A549 (cell line): Measurements from ENCODE around the gene KMT2D. TPM values are rescaled to one million over a fixed set of nuclear protein-coding genes. Genes with fewer than 3 reads are reported as not detected.
A peak's percentile ranks its signal among the peaks of the same experiment; 100 is the strongest.

Source experiments
- ATAC-seq, 2 experiments: fragments of 200-7000 bp in 1 of 2; fragments of >200 bp in 1 of 2; cut with Nextera tagmentation in 1 of 2; cut with Tn5 transposase in 1 of 2; 3 replicates each; pipeline versions ENCODE4 v1.8.0 to v1.9.1; 2018 to 2020; ENCODE audit warnings: mild to moderate bottlenecking in 1 of 2, moderate library complexity in 1 of 2
- CTCF ChIA-PET: fragments of 300-600 bp; sonication (Branson Sonifier 250); formaldehyde crosslinking; extraction: SDS; loops from one replicate; lab custom pipeline; 2021; ENCODE audit warnings: antibody characterized with exemption, inconsistent platforms; lab: Yijun Ruan, JAX
- POLR2A ChIA-PET: fragments of 350-600 bp; formaldehyde crosslinking; extraction: SDS; loops from one replicate; lab custom pipeline; 2021; ENCODE audit warnings: antibody characterized with exemption, inconsistent platforms; lab: Yijun Ruan, JAX
- DNase-seq, 2 experiments: peaks; one replicate each; pipeline versions ENCODE4 v3.0.0 to v3.0.0-alpha.2; 2011 to 2016; ENCODE audit warnings: low read depth in 1 of 2, low spot score in 1 of 2
- FAIRE-seq: peaks from 2 replicates; lab custom pipeline; 2011; peaks lifted over from hg19 to GRCh38; lab: Jason Lieb, UNC
- H3K27ac ChIP-seq, 2 experiments: fragments of >200 bp; sonication (Bioruptor Twin); formaldehyde crosslinking; 3 replicates each; pipeline ENCODE4 v1.5.1; 2016 to 2017
- H3K4me1 ChIP-seq: fragments of >200 bp; sonication (Bioruptor Twin); formaldehyde crosslinking; 3 replicates; pipeline ENCODE4 v1.6.1; 2016
- H3K4me2 ChIP-seq: fragments of >200 bp; sonication (Bioruptor Twin); formaldehyde crosslinking; 3 replicates; pipeline ENCODE4 v1.6.1; 2016
- H3K4me3 ChIP-seq: fragments of >200 bp; sonication (Bioruptor Twin); formaldehyde crosslinking; 3 replicates; pipeline ENCODE4 v1.5.1; 2016
- H3K9me3 ChIP-seq: fragments of >200 bp; sonication (Bioruptor Twin); formaldehyde crosslinking; 3 replicates; pipeline ENCODE4 v1.6.1; 2016
- BCL3 ChIP-seq: fragments of >200 bp; sonication (Bioruptor Twin); formaldehyde crosslinking; IDR thresholded peaks from 3 replicates; pipeline ENCODE4 v1.6.1; 2016
- BHLHE40 ChIP-seq: IDR thresholded peaks from 2 replicates; pipeline ENCODE4 v1.6.1; 2012; ENCODE audit warnings: low read depth, low read length, inconsistent platforms
- CEBPB ChIP-seq, 2 experiments: fragments of >200 bp in 1 of 2; sonication (Bioruptor Twin) in 1 of 2; formaldehyde crosslinking in 1 of 2; IDR thresholded peaks; 2 replicates each; pipeline ENCODE4 v1.6.1; 2012 to 2016
- CHD4 ChIP-seq: fragments of 200-600 bp; sonication (generic); IDR thresholded peaks from 2 replicates; pipeline ENCODE4 v1.6.1; 2016; ENCODE audit warnings: antibody characterized with exemption, mild to moderate bottlenecking, borderline replicate concordance
- EHF ChIP-seq: fragments of 250-450 bp; sonication (Bioruptor Pico); IDR thresholded peaks from 2 replicates; pipeline ENCODE4 v1.5.0; 2020; ENCODE audit warnings: mild to moderate bottlenecking
- EHMT2 ChIP-seq: fragments of 200-600 bp; sonication (generic); IDR thresholded peaks from 2 replicates; pipeline ENCODE4 v1.6.1; 2016; ENCODE audit warnings: antibody characterized with exemption, low read depth, mild to moderate bottlenecking, moderate library complexity
- EP300 ChIP-seq, 2 experiments: fragments of >200 bp; sonication (Bioruptor Twin); formaldehyde crosslinking; IDR thresholded peaks; 2 replicates in 1 of 2; 3 replicates in 1 of 2; pipeline ENCODE4 v1.6.1; 2016 to 2017
- HEYL ChIP-seq: fragments of 250-450 bp; sonication (Bioruptor Pico); IDR thresholded peaks from 2 replicates; pipeline ENCODE4 v1.8.0; 2021; ENCODE audit warnings: mild to moderate bottlenecking, moderate library complexity
- HMGXB4 ChIP-seq: fragments of 250-450 bp; sonication (Bioruptor Pico); IDR thresholded peaks from 2 replicates; pipeline ENCODE4 v1.5.0; 2021; ENCODE audit warnings: mild to moderate bottlenecking, moderate library complexity, borderline replicate concordance
- HOXB5 ChIP-seq: fragments of 250-450 bp; sonication (Bioruptor Pico); IDR thresholded peaks from 2 replicates; pipeline ENCODE4 v1.5.0; 2020; ENCODE audit warnings: mild to moderate bottlenecking, moderate library complexity
- KDM5A ChIP-seq: fragments of 200-600 bp; sonication (generic); IDR thresholded peaks from 2 replicates; pipeline ENCODE4 v1.6.1; 2016; ENCODE audit warnings: antibody characterized with exemption, mild to moderate bottlenecking
- MAFK ChIP-seq: fragments of 450-650 bp; IDR thresholded peaks from 2 replicates; pipeline ENCODE4 v1.6.1; 2014; ENCODE audit not compliant: partially characterized antibody
- MYC ChIP-seq: IDR thresholded peaks from 2 replicates; pipeline ENCODE4 v1.6.1; 2012; ENCODE audit warnings: mild to moderate bottlenecking, inconsistent platforms, low read length, improper control_type of control experiment, borderline replicate concordance
- NPAS2 ChIP-seq: fragments of 250-450 bp; sonication (Bioruptor Pico); IDR thresholded peaks from 2 replicates; pipeline ENCODE4 v1.8.0; 2022; ENCODE audit warnings: mild to moderate bottlenecking, moderate library complexity, borderline replicate concordance
- NR3C1 ChIP-seq: fragments of >200 bp; sonication (Bioruptor Twin); formaldehyde crosslinking; IDR thresholded peaks from 3 replicates; pipeline ENCODE4 v1.6.1; 2017
- PBX3 ChIP-seq: IDR thresholded peaks from 2 replicates; pipeline ENCODE4 v1.6.1; 2012
- POLR2AphosphoS2 ChIP-seq: conservative IDR thresholded peaks from 2 replicates; pipeline ENCODE4 v1.6.1; 2012; ENCODE audit warnings: low read length, improper control_type of control experiment, inconsistent platforms
- RAD21 ChIP-seq, 2 experiments: fragments of >200 bp in 1 of 2; sonication (Bioruptor Twin) in 1 of 2; formaldehyde crosslinking in 1 of 2; IDR thresholded peaks in 1 of 2; conservative IDR thresholded peaks in 1 of 2; 2 replicates in 1 of 2; 3 replicates in 1 of 2; pipeline ENCODE4 v1.6.1; 2012 to 2018; ENCODE audit warnings: inconsistent platforms in 1 of 2
- RCOR1 ChIP-seq: fragments of 150-350 bp; IDR thresholded peaks from 2 replicates; pipeline ENCODE4 v1.6.1; 2014; ENCODE audit warnings: antibody characterized with exemption, low read length, low read depth
- RFX5 ChIP-seq: fragments of 450-650 bp; IDR thresholded peaks from 2 replicates; pipeline ENCODE4 v1.7.1; 2014; ENCODE audit warnings: antibody characterized with exemption, mild to moderate bottlenecking, moderate library complexity
- SREBF2 ChIP-seq: fragments of 450-650 bp; IDR thresholded peaks from 2 replicates; pipeline ENCODE4 v1.6.1; 2014; ENCODE audit warnings: mild to moderate bottlenecking, moderate library complexity
- ZFP36 ChIP-seq: fragments of 450-650 bp; IDR thresholded peaks from 2 replicates; pipeline ENCODE4 v1.6.1; 2014; ENCODE audit warnings: borderline replicate concordance; ENCODE audit not compliant: partially characterized antibody
- ZSCAN20 ChIP-seq: fragments of 250-450 bp; sonication (Bioruptor Pico); IDR thresholded peaks from 2 replicates; pipeline ENCODE4 v1.8.0; 2022; ENCODE audit warnings: mild to moderate bottlenecking, moderate library complexity
- WGBS: methylation state at CpG from one replicate; pipeline ENCODE4 v1.1.6; 2017; ENCODE audit errors: missing lambda C conversion rate; 5-methylcytosine and 5-hydroxymethylcytosine counted together
- polyA plus RNA-seq, 4 experiments: library from polyadenylated mRNA; depleted of rRNA in 3 of 4; stranded (reverse); fragments of >200 nt; fragmentation: RNase III in 1 of 4; extraction: RNeasy Plus Mini Kit Qiagen cat#74134 plus additional on column Dnase treatment in 1 of 4; gene quantifications; 2 replicates in 3 of 4; 3 replicates in 1 of 4; pipeline ENCODE4 v1.2.3, GENCODE V29; 2011 to 2017
- TF ChIP-seq, protein P1 (sequence below): IDR thresholded peaks from 2 replicates; pipeline ENCODE4 v1.6.1; 2012
- TF ChIP-seq, protein P2 (sequence below): IDR thresholded peaks from 2 replicates; pipeline ENCODE4 v1.6.1; 2012; ENCODE audit warnings: low read depth, borderline replicate concordance

The KMT2D gene
- polyA plus RNA-seq, 2 of the 4 experiments (the other 2 are of a cell fraction) = 17.6 to 20.0 TPM

- CTCF ChIA-PET = interaction anchor here (0.8 to 11.5 kb wide), 18 partner anchors 10 to 144 kb away, joined by 3 to 166 read pairs (median 10); partner anchors contain the start of genes LMBR1L, RHEBL1 and TUBA1B
- POLR2A ChIA-PET = interaction anchor here (0.5 to 2.5 kb wide), 4 partner anchors 18 to 173 kb away, joined by 3 to 9 read pairs (median 5); partner anchors contain the start of genes LMBR1L and TUBA1C
- no peak for FAIRE-seq
- TF ChIP-seq BHLHE40 = no peak
- no peak for TF ChIP-seq MYC
- no peak for TF ChIP-seq HMGXB4 (CRISPR knock-in tag)
- no peak for TF ChIP-seq CEBPB (IDR thresholded peaks at IDR 0.05)
- no peak for TF ChIP-seq RAD21 (conservative IDR thresholded peaks at IDR 0.05 in 1 of 2, IDR thresholded peaks at IDR 0.05 in 1 of 2)
- TF ChIP-seq PBX3 = no peak
- no peak for TF ChIP-seq NPAS2
- no peak for TF ChIP-seq SREBF2
- ATAC-seq = no peak
- 24% methylated on average over 14 of the region's 14 CpGs for WGBS
- Histone ChIP-seq H3K4me2 (peak overlapping the region; percentile 67), H3K4me1 (peaks cover 22% of the 10 kb centered on the region; the same call in 2 of the 3 replicates), H3K9me3 (no peaks in the 10 kb centered on the region), H3K27ac (peak overlapping the region in 1 of 2 experiments; percentile 52; a peak in 3 of 6 replicates), H3K4me3 (peak overlapping the region; percentile 27; the same call in 2 of the 3 replicates)
- DNase-seq = no peak
Observed at GRCh38 chr12:49091836-49092085, 31.2 kb upstream of the KMT2D start.

DNA sequence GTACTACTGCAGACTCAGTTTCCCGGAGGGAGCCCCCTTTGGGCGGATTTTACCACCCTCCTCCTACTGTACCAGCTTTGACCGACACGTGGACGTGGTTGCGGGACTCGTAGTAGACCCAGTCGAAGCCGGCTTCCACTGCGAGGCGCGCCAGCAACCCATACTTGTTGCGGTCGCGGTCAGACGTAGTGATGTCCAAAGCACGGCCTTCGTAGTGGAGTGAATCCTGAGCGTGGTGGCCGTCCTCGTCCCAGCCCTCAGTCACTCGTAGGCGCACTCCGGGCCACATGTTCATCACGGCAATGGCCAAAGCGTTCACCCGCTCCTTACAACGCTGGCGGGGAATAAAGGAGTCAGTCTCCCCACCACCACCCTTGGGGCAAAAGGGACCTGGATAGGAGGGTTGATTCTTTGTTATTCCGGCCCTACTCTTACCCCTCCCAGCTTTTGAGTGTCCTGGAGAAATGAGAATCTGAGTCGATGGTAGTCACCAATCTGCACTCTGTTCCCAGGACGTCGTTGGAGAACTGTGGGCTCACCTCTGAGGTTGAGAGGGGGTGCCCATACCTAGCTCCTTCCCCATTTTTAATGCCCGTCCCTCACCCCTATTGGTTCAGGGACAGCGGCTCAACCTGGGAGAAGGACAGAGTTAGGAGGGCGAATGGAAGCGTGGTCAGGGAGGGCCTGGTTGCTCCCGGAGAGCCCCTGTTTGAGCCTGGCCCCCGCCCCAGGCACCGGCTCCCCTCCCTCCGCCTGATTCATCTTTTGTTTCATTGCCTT is 30.7 kb upstream of the KMT2D start:
- no peak for ATAC-seq
- Histone ChIP-seq H3K9me3 (no peaks in the 10 kb centered on the region), H3K4me2 (peak overlapping the region; percentile 67; the same call in 2 of the 3 replicates), H3K4me3 (no peak overlapping the region; the same call in 2 of the 3 replicates), H3K4me1 (peaks cover 22% of the 10 kb centered on the region; the same call in 2 of the 3 replicates), H3K27ac (no peak overlapping the region)
- ChIA-PET POLR2A (interaction anchor here (0.5 to 2.5 kb wide), 4 partner anchors 19 to 173 kb away, joined by 3 to 9 read pairs (median 5); partner anchors contain the start of genes LMBR1L and TUBA1C), CTCF (interaction anchor here (1.0 to 11.5 kb wide), 17 partner anchors 9 to 144 kb away, joined by 3 to 166 read pairs (median 12); partner anchors contain the start of genes LMBR1L, RHEBL1 and TUBA1B)
- TF ChIP-seq BCL3 (no peak), EHF (no peak), ZFP36 (no peak), BHLHE40 (no peak), CHD4 (no peak), RCOR1 (no peak), POLR2AphosphoS2 (no peak), EP300 (IDR thresholded peaks at IDR 0.05) (no peak), MAFK (no peak), HEYL (CRISPR knock-in tag) (no peak), KDM5A (no peak), NR3C1 (no peak), EHMT2 (no peak), ZSCAN20 (no peak), RFX5 (no peak), HOXB5 (CRISPR knock-in tag) (no peak), PBX3 (no peak)
- TF ChIP-seq, protein P1, sequence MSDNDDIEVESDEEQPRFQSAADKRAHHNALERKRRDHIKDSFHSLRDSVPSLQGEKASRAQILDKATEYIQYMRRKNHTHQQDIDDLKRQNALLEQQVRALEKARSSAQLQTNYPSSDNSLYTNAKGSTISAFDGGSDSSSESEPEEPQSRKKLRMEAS = no peak
- TF ChIP-seq, protein P2, sequence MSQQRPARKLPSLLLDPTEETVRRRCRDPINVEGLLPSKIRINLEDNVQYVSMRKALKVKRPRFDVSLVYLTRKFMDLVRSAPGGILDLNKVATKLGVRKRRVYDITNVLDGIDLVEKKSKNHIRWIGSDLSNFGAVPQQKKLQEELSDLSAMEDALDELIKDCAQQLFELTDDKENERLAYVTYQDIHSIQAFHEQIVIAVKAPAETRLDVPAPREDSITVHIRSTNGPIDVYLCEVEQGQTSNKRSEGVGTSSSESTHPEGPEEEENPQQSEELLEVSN = no peak
- WGBS = 90% methylated on average over 41 of the region's 41 CpGs
- no peak for FAIRE-seq
- DNase-seq = no peak
